Fibroblast of lung (primary cell): Measurements from ENCODE around the gene MEF2D. TPM values are rescaled to one million over a fixed set of nuclear protein-coding genes. Genes with fewer than 3 reads are reported as not detected.

Source experiments
- DNase-seq, 2 donors: peaks; one replicate each; pipeline versions ENCODE4 v3.0.0 to v3.0.0-alpha.2; 2010; ENCODE audit warnings: low read depth in 2 of 2
- H2AFZ ChIP-seq: 2 replicates; pipeline ENCODE4 v1.5.1; 2012; ENCODE audit warnings: low read length, control low read depth, inconsistent platforms
- H3K27ac ChIP-seq: 2 replicates; pipeline ENCODE4 v1.5.1; 2011; ENCODE audit warnings: low read length, control low read depth; ENCODE audit not compliant: insufficient read depth
- H3K27me3 ChIP-seq: 2 replicates; pipeline ENCODE4 v1.5.1; 2011; ENCODE audit warnings: mild to moderate bottlenecking, low read length; ENCODE audit not compliant: control insufficient read depth, insufficient read depth
- H3K36me3 ChIP-seq: 2 replicates; pipeline ENCODE4 v1.5.1; 2011; ENCODE audit warnings: low read length; ENCODE audit not compliant: control insufficient read depth, insufficient read depth
- H3K4me1 ChIP-seq: 2 replicates; pipeline ENCODE4 v1.5.1; 2011; ENCODE audit warnings: low read length; ENCODE audit not compliant: control insufficient read depth, insufficient read depth; ENCODE audit errors: extremely low read depth
- H3K4me2 ChIP-seq: 2 replicates; pipeline ENCODE4 v1.5.1; 2011; ENCODE audit warnings: low read length, control low read depth; ENCODE audit not compliant: insufficient read depth; ENCODE audit errors: extremely low read depth
- H3K4me3 ChIP-seq, 4 experiments: fragments of 200-600 bp in 1 of 4; sonication (generic) in 1 of 4; replicated peaks in 1 of 4; 2 replicates each; pipeline ENCODE4 v1.5.1; 2011 to 2016; ENCODE audit warnings: low read length in 4 of 4, low read depth in 3 of 4, mild to moderate bottlenecking in 3 of 4, control low read depth in 2 of 4, inconsistent platforms in 1 of 4, mixed read lengths in 1 of 4; ENCODE audit not compliant: insufficient read depth in 1 of 4; ENCODE audit errors: control extremely low read depth in 1 of 4
- H3K79me2 ChIP-seq: 2 replicates; pipeline ENCODE4 v1.5.1; 2012; ENCODE audit warnings: mild to moderate bottlenecking, low read length, inconsistent platforms; ENCODE audit not compliant: control insufficient read depth, insufficient read depth
- H3K9ac ChIP-seq: 2 replicates; pipeline ENCODE4 v1.5.1; 2011; ENCODE audit warnings: mild to moderate bottlenecking, low read length, control low read depth; ENCODE audit not compliant: insufficient read depth
- H3K9me3 ChIP-seq: 2 replicates; pipeline ENCODE4 v1.5.1; 2012; ENCODE audit warnings: low read depth, low read length; ENCODE audit not compliant: control insufficient read depth, insufficient read depth
- H4K20me1 ChIP-seq: 2 replicates; pipeline ENCODE4 v1.5.1; 2011; ENCODE audit warnings: low read length; ENCODE audit not compliant: control insufficient read depth, insufficient read depth; ENCODE audit errors: extremely low read depth
- EZH2 ChIP-seq: IDR thresholded peaks from 2 replicates; pipeline ENCODE4 v1.5.1; 2012; ENCODE audit warnings: low read length, control low read depth, mild to moderate bottlenecking; ENCODE audit errors: missing control alignments
- polyA plus RNA-seq, 2 donors: library from polyadenylated mRNA; depleted of rRNA in 1 of 2; stranded (reverse) in 1 of 2; unstranded in 1 of 2; fragments of >200 nt; gene quantifications; 2 replicates each; pipeline ENCODE4 v1.2.1, GENCODE V29; 2011 to 2012; ENCODE audit warnings: missing spikeins in 1 of 2
- total RNA-seq: library from RNA; depleted of rRNA; stranded (reverse); fragments of >200 nt; gene quantifications from 2 replicates; pipeline ENCODE4 v1.2.1, GENCODE V29; 2014
- TF ChIP-seq, protein P1 (sequence below), 2 donors: IDR thresholded peaks in 1 of 2; conservative IDR thresholded peaks in 1 of 2; 1 replicate in 1 of 2; 2 replicates in 1 of 2; pipeline ENCODE4 v1.5.1; 2011 to 2012; ENCODE audit warnings: low read length in 2 of 2, control low read depth in 1 of 2, inconsistent platforms in 1 of 2, low read depth in 1 of 2, mild to moderate bottlenecking in 1 of 2

The MEF2D gene
- total and polyA plus RNA-seq, 2 donors (not counting 1 experiment from before 2014, with no cell fraction given) = 9.9 to 12.7 TPM

- H3K4me3 ChIP-seq = no peak overlapping the region
- DNase-seq = peak; percentile 76 to 97
- H3K79me2 ChIP-seq = no peaks in the 10 kb centered on the region
- TF ChIP-seq, protein P1, sequence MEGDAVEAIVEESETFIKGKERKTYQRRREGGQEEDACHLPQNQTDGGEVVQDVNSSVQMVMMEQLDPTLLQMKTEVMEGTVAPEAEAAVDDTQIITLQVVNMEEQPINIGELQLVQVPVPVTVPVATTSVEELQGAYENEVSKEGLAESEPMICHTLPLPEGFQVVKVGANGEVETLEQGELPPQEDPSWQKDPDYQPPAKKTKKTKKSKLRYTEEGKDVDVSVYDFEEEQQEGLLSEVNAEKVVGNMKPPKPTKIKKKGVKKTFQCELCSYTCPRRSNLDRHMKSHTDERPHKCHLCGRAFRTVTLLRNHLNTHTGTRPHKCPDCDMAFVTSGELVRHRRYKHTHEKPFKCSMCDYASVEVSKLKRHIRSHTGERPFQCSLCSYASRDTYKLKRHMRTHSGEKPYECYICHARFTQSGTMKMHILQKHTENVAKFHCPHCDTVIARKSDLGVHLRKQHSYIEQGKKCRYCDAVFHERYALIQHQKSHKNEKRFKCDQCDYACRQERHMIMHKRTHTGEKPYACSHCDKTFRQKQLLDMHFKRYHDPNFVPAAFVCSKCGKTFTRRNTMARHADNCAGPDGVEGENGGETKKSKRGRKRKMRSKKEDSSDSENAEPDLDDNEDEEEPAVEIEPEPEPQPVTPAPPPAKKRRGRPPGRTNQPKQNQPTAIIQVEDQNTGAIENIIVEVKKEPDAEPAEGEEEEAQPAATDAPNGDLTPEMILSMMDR (conservative IDR thresholded peaks at IDR 0.05 in 1 of 2, IDR thresholded peaks at IDR 0.05 in 1 of 2; ENCODE audit: low read depth in 1 of 2, low read length in 2 of 2) = no peak
- no peak for TF ChIP-seq EZH2
- H4K20me1 ChIP-seq = no peaks in the 10 kb centered on the region
- no peaks in the 10 kb centered on the region for H3K9me3 ChIP-seq
- peak overlapping the region; percentile 97 for H3K27ac ChIP-seq
- peaks cover 31% of the 10 kb centered on the region for H3K4me1 ChIP-seq
- peaks cover 46% of the 10 kb centered on the region for H3K36me3 ChIP-seq
- peak overlapping the region; percentile 51 for H3K9ac ChIP-seq
- peak overlapping the region; percentile 42 for H3K4me2 ChIP-seq
- no peak overlapping the region for H2AFZ ChIP-seq
- no peaks in the 10 kb centered on the region for H3K27me3 ChIP-seq
These were observed 24.7 kb downstream of the MEF2D start for GRCh38 chr1:156475568-156476500.

DNA sequence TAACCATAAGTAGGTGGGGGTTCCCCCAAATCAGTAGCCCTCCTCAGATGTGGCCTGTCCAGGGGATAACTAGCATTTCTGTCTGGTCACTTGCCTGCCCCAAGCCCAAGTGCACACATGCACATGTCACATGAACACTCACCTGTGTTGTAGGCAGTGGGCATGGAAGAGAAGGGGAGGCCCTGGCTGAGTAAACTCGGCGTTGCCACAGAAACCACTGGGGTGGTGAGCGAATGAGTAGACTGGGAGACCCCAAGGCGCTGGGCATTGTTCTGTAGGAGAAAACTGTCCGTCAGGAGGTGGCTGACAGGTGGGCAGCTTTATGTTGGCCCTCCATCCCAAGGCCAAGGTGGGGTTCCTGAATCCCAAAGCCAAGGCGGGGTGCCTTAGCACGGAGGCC is 25.6 kb downstream of the MEF2D start:
- TF ChIP-seq, protein P1 (conservative IDR thresholded peaks at IDR 0.05 in 1 of 2, IDR thresholded peaks at IDR 0.05 in 1 of 2; ENCODE audit: low read depth in 1 of 2, low read length in 2 of 2) = no peak
- TF ChIP-seq EZH2 = no peak
- Histone ChIP-seq H3K4me3 (no peak overlapping the region), H3K4me1 (peaks cover 31% of the 10 kb centered on the region), H3K27me3 (no peaks in the 10 kb centered on the region), H3K79me2 (no peaks in the 10 kb centered on the region), H3K9me3 (no peaks in the 10 kb centered on the region), H3K9ac (no peak overlapping the region), H3K36me3 (peaks cover 40% of the 10 kb centered on the region), H3K27ac (peak overlapping the region; percentile 97), H4K20me1 (no peaks in the 10 kb centered on the region), H3K4me2 (no peak overlapping the region), H2AFZ (no peak overlapping the region)
- DNase-seq = no peak

- TF ChIP-seq EZH2 = no peak
- TF ChIP-seq, protein P1 (conservative IDR thresholded peaks at IDR 0.05 in 1 of 2, IDR thresholded peaks at IDR 0.05 in 1 of 2; ENCODE audit: low read depth in 1 of 2, low read length in 2 of 2) = no peak
- Histone ChIP-seq H2AFZ (no peak overlapping the region), H3K9me3 (no peaks in the 10 kb centered on the region), H3K4me1 (peaks cover 15% of the 10 kb centered on the region), H3K4me2 (no peak overlapping the region), H3K36me3 (peaks cover 40% of the 10 kb centered on the region), H3K27me3 (no peaks in the 10 kb centered on the region), H3K79me2 (no peaks in the 10 kb centered on the region), H3K4me3 (no peak overlapping the region), H4K20me1 (no peaks in the 10 kb centered on the region), H3K9ac (no peak overlapping the region), H3K27ac (no peak overlapping the region)
- no peak for DNase-seq
These were observed 28.8 kb downstream of the MEF2D start for GRCh38 chr1:156471496-156472490.
